ENCODE data around the gene HEXIM2. TPM values are rescaled to one million over a fixed set of nuclear protein-coding genes. Genes with fewer than 3 reads are reported as not detected.

Gene HEXIM2
- total and polyA plus RNA-seq, 4 donors, result 4.3 to 10.6 (median 7.1) TPM

DNA sequence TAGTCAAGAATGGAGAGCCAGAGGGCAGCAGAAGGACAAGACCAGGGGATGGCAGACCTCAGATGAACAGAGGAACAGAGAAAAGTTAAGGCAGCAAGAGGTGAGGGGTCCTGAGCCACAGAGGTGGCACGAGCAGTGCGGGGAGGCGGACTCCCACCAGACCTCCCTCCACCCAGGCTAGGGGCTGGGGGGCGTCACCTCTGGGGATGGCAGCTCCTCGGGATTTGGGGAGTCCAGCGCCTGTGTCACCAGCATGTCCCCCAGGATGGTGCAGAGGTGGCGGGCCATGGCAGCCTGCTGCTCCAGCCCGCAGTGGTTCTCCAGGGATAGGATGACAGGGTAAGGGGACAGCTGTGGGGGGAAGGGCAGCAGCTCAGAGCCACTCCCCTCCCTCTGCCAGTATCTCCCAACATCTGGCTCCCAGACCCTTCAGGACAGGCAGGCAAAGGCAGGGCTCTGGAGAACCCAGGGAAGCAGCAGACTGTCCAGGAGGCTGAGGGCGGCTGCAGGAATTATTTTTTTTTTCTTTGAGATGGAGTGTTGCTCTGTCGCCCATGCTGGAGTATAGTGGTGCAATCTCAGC lies 45.1 kb upstream of the HEXIM2 start:
- H3K4me3 ChIP-seq, result no peak overlapping the region
- ATAC-seq (ENCODE audit: insufficient read depth, low FRiP score), result no peak
- TF ChIP-seq, protein P1, sequence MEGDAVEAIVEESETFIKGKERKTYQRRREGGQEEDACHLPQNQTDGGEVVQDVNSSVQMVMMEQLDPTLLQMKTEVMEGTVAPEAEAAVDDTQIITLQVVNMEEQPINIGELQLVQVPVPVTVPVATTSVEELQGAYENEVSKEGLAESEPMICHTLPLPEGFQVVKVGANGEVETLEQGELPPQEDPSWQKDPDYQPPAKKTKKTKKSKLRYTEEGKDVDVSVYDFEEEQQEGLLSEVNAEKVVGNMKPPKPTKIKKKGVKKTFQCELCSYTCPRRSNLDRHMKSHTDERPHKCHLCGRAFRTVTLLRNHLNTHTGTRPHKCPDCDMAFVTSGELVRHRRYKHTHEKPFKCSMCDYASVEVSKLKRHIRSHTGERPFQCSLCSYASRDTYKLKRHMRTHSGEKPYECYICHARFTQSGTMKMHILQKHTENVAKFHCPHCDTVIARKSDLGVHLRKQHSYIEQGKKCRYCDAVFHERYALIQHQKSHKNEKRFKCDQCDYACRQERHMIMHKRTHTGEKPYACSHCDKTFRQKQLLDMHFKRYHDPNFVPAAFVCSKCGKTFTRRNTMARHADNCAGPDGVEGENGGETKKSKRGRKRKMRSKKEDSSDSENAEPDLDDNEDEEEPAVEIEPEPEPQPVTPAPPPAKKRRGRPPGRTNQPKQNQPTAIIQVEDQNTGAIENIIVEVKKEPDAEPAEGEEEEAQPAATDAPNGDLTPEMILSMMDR (IDR thresholded peaks at IDR 0.05; ENCODE audit: control extremely low read depth, extremely low read depth), result no peak
- no peaks in the 10 kb centered on the region for H3K27me3 ChIP-seq (ENCODE audit: control insufficient read depth in 3 of 3, insufficient read depth in 3 of 3, low read length in 2 of 3)
- peaks cover 0 to 19% (median 1%) of the 10 kb centered on the region in 4 donors for H3K36me3 ChIP-seq (ENCODE audit: control insufficient read depth in 4 of 4, insufficient read depth in 4 of 4, low read length in 4 of 4)
- no peaks in the 10 kb centered on the region for H3K9me3 ChIP-seq (ENCODE audit: control insufficient read depth in 4 of 4, insufficient read depth in 3 of 4, low read length in 3 of 4)
- no peak overlapping the region for H3K9ac ChIP-seq (ENCODE audit: insufficient read depth in 1 of 2, low read length in 2 of 2)
- 92 to 93% methylated on average over 10 of the region's 10 CpGs for WGBS, 2 donors
- H3K27ac ChIP-seq (ENCODE audit: low read depth in 1 of 2, low read length in 1 of 2), result no peak overlapping the region
- DNase-seq, result no peak
- H3K4me1 ChIP-seq (ENCODE audit: control insufficient read depth in 5 of 5, insufficient read depth in 5 of 5, low read length in 5 of 5), result no peaks in the 10 kb centered on the region

DNA sequence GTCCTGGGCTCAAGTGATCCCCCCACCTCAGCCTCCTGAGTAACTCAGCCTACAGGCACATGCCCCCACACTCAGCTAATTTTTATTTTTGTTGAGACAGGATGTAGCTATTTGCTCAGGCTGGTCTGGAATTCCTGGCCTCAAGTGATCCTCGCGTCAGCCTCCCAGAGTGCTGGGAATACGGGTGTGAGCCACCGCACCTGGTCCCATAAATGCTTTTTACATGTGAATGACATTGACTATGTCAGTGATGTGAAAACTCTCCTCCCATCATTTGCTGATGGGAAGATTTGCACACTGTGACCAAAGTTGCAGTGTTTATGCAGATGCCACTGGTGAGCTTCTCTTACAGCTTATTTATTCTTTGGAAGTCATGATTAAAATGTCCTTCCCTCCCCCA lies 44.3 kb upstream of the HEXIM2 start:
- ATAC-seq (ENCODE audit: insufficient read depth, low FRiP score), result no peak
- TF ChIP-seq, protein P1 (IDR thresholded peaks at IDR 0.05; ENCODE audit: control extremely low read depth, extremely low read depth), result no peak
- no peak overlapping the region for H3K4me3 ChIP-seq
- H3K27ac ChIP-seq (ENCODE audit: low read depth in 1 of 2, low read length in 1 of 2), result no peak overlapping the region
- H3K4me1 ChIP-seq (ENCODE audit: control insufficient read depth in 5 of 5, insufficient read depth in 5 of 5, low read length in 5 of 5), result no peaks in the 10 kb centered on the region
- peaks cover 0 to 19% (median 1%) of the 10 kb centered on the region in 4 donors for H3K36me3 ChIP-seq (ENCODE audit: control insufficient read depth in 4 of 4, insufficient read depth in 4 of 4, low read length in 4 of 4)
- WGBS, 2 donors, result 94 to 97% methylated on average over 4 of the region's 4 CpGs
- H3K27me3 ChIP-seq (ENCODE audit: control insufficient read depth in 3 of 3, insufficient read depth in 3 of 3, low read length in 2 of 3), result no peaks in the 10 kb centered on the region
- no peaks in the 10 kb centered on the region for H3K9me3 ChIP-seq (ENCODE audit: control insufficient read depth in 4 of 4, insufficient read depth in 3 of 4, low read length in 3 of 4)
- no peak for DNase-seq
- H3K9ac ChIP-seq (ENCODE audit: insufficient read depth in 1 of 2, low read length in 2 of 2), result no peak overlapping the region

DNA sequence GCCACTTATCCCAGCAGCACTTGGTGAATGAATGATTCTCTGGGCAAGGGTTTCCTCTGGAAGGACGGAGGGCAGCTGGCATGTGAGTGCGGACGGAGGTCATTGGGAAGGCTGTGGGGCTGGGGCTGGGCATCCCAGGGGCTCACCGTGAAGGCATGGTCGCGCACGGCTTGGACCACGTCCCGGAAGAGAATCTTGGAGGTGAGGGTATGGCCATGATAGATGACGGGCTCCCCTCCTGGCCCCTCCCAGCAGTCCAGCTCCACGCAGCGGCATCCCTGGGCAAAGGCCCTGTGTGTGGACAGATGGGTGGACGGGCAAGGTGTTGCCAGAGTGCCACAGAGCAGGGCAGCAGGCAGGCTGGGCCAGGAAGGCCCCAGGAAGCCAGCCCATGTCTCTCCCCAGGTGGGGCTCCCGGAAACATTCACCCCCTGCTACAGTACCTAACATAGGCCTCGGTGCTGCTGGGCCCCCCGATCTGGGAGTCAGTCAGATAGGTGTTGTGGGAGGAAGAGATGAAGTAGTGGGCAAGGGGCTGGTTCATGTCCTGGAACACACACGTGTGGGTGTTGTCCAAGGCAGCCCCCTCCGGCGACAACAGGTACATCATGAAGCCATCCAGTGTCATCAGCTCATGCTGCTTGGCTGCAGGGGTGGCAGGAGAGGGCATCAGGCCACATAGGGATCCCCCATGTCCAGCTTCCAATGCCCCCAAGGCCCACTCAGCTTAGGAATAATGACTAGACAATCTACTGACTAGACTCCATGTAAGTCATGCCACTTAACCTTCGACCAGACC lies 43.6 kb upstream of the HEXIM2 start:
- TF ChIP-seq, protein P1 (IDR thresholded peaks at IDR 0.05; ENCODE audit: control extremely low read depth, extremely low read depth), result no peak
- H3K4me1 ChIP-seq (ENCODE audit: control insufficient read depth in 5 of 5, insufficient read depth in 5 of 5, low read length in 5 of 5), result peaks cover 0 to 1% (median 0%) of the 10 kb centered on the region in 5 donors
- ATAC-seq (ENCODE audit: insufficient read depth, low FRiP score) (no peak), DNase-seq (no peak)
- H3K4me3 ChIP-seq, result no peak overlapping the region
- H3K27ac ChIP-seq (ENCODE audit: low read depth in 1 of 2, low read length in 1 of 2), result no peak overlapping the region
- H3K9me3 ChIP-seq (ENCODE audit: control insufficient read depth in 4 of 4, insufficient read depth in 3 of 4, low read length in 3 of 4), result no peaks in the 10 kb centered on the region
- 93 to 94% methylated on average over 20 of the region's 20 CpGs for WGBS, 2 donors
- peaks cover 0 to 19% (median 1%) of the 10 kb centered on the region in 4 donors for H3K36me3 ChIP-seq (ENCODE audit: control insufficient read depth in 4 of 4, insufficient read depth in 4 of 4, low read length in 4 of 4)
- no peaks in the 10 kb centered on the region for H3K27me3 ChIP-seq (ENCODE audit: control insufficient read depth in 3 of 3, insufficient read depth in 3 of 3, low read length in 2 of 3)
- H3K9ac ChIP-seq (ENCODE audit: insufficient read depth in 1 of 2, low read length in 2 of 2), result no peak overlapping the region

All from lung (tissue), 12 donors.